Smooth muscle cell (in vitro differentiated cells): ENCODE data around the gene SMAD7. TPM values are rescaled to one million over a fixed set of nuclear protein-coding genes. Genes with fewer than 3 reads are reported as not detected.
A peak's percentile ranks its signal among the peaks of the same experiment; 100 is the strongest.

Experiments used
- DNase-seq: peaks from one replicate; lab custom pipeline; 2025; ENCODE audit not compliant: unreplicated experiment; lab: John Stamatoyannopoulos, UW
- H2AFZ ChIP-seq: fragments of 200-600 bp; sonication (generic); 2 replicates; pipeline ENCODE4 v1.6.0; 2016; ENCODE audit warnings: antibody characterized with exemption, low read depth, mild to moderate bottlenecking
- H3F3A ChIP-seq: fragments of 200-600 bp; sonication (generic); 2 replicates; pipeline ENCODE4 v1.6.0; 2017; ENCODE audit warnings: antibody characterized with exemption, low read depth
- H3K27ac ChIP-seq: fragments of 200-600 bp; sonication (generic); 2 replicates; pipeline ENCODE4 v1.5.1; 2016; ENCODE audit warnings: low read depth, mild to moderate bottlenecking
- H3K27me3 ChIP-seq: fragments of 200-600 bp; sonication (generic); 2 replicates; pipeline ENCODE4 v1.6.1; 2016; ENCODE audit warnings: low read depth, mild to moderate bottlenecking
- H3K36me3 ChIP-seq: fragments of 200-600 bp; sonication (generic); 2 replicates; pipeline ENCODE4 v1.5.1; 2016; ENCODE audit warnings: low read depth
- H3K4me1 ChIP-seq: fragments of 200-600 bp; sonication (generic); 2 replicates; pipeline ENCODE4 v1.5.1; 2016; ENCODE audit warnings: low read depth
- H3K4me2 ChIP-seq: fragments of 200-600 bp; sonication (generic); 2 replicates; pipeline ENCODE4 v1.6.0; 2016; ENCODE audit warnings: mild to moderate bottlenecking
- H3K4me3 ChIP-seq: fragments of 200-600 bp; sonication (generic); 2 replicates; pipeline ENCODE4 v1.5.1; 2016; ENCODE audit warnings: mild to moderate bottlenecking
- H3K79me2 ChIP-seq: fragments of 200-600 bp; sonication (generic); 2 replicates; pipeline ENCODE4 v1.6.0; 2016; ENCODE audit warnings: low read depth, mild to moderate bottlenecking
- H3K9ac ChIP-seq: fragments of 200-600 bp; sonication (generic); 2 replicates; pipeline ENCODE4 v1.6.0; 2016; ENCODE audit warnings: low read depth
- H3K9me3 ChIP-seq: fragments of 200-600 bp; sonication (generic); replicated peaks from 2 replicates; pipeline ENCODE4 v1.5.1; 2016; ENCODE audit warnings: low read depth
- H4K20me1 ChIP-seq: fragments of 200-600 bp; sonication (generic); 2 replicates; pipeline ENCODE4 v1.6.0; 2016; ENCODE audit warnings: low read depth
- CTCF ChIP-seq: fragments of 200-600 bp; sonication (generic); IDR thresholded peaks from 2 replicates; pipeline ENCODE4 v1.5.1; 2017; ENCODE audit warnings: borderline replicate concordance, mild to moderate bottlenecking, antibody characterized with exemption; ENCODE audit not compliant: insufficient read depth, poor library complexity, severe bottlenecking
- WGBS: methylation state at CpG from one replicate; pipeline ENCODE4 v1.1.7; 2016; ENCODE audit warnings: low lambda C conversion rate; 5-methylcytosine and 5-hydroxymethylcytosine counted together
- polyA plus RNA-seq: library from polyadenylated mRNA; unstranded; fragments of >200 nt; fragmentation: Nextera tagmentation; extraction: Ambion mirVana; gene quantifications from 2 replicates; pipeline ENCODE4 v1.2.1, GENCODE V29; 2016
- total RNA-seq: library from RNA; depleted of rRNA; stranded (reverse); fragments of >200 nt; gene quantifications from 2 replicates; pipeline ENCODE4 v1.2.3, GENCODE V29; 2014

The SMAD7 gene
- total and polyA plus RNA-seq, 2 experiments from 2014 or later = 114 to 134 TPM

GRCh38 chr18:48915626-48916425 is 34.9 kb downstream of the SMAD7 start:
- Histone ChIP-seq H2AFZ (no peak overlapping the region), H3K27me3 (no peaks in the 10 kb centered on the region), H3K27ac (peak overlapping the region; percentile 100), H3K36me3 (no peaks in the 10 kb centered on the region), H3K4me1 (peaks cover 14% of the 10 kb centered on the region), H3F3A (peaks cover 52% of the 10 kb centered on the region), H3K9ac (no peak overlapping the region), H3K4me2 (no peak overlapping the region), H3K79me2 (peaks cover 28% of the 10 kb centered on the region), H3K4me3 (no peak overlapping the region), H3K9me3 (no peaks in the 10 kb centered on the region), H4K20me1 (peaks cover 18% of the 10 kb centered on the region)
- DNase-seq = no peak
- TF ChIP-seq CTCF = no peak
- 45% methylated on average over 10 of the region's 10 CpGs for WGBS

- DNase-seq = no peak
- WGBS = 59% methylated on average over 12 of the region's 12 CpGs
Observed at GRCh38 chr18:48914581-48915251, 36.0 kb downstream of the SMAD7 start.

GRCh38 chr18:48913775-48914174 is 37.0 kb downstream of the SMAD7 start:
- no peak for TF ChIP-seq CTCF
- no peaks in the 10 kb centered on the region for H3K27me3 ChIP-seq
- H3K27ac ChIP-seq = no peak overlapping the region
- H3K4me2 ChIP-seq = no peak overlapping the region
- WGBS = 92% methylated on average over 3 of the region's 3 CpGs
- H3K4me3 ChIP-seq = no peak overlapping the region
- H3K4me1 ChIP-seq = peaks cover 5% of the 10 kb centered on the region
- H3K9ac ChIP-seq = no peak overlapping the region
- H3K79me2 ChIP-seq = peaks cover 7% of the 10 kb centered on the region
- H3K9me3 ChIP-seq = no peaks in the 10 kb centered on the region
- no peak overlapping the region for H2AFZ ChIP-seq
- DNase-seq = no peak
- H4K20me1 ChIP-seq = no peaks in the 10 kb centered on the region
- no peaks in the 10 kb centered on the region for H3K36me3 ChIP-seq
- H3F3A ChIP-seq = peaks cover 43% of the 10 kb centered on the region

More at GRCh38 chr18:48914581-48915251, 36.0 kb downstream of the SMAD7 start:
- H2AFZ ChIP-seq = no peak overlapping the region
- peaks cover 8% of the 10 kb centered on the region for H4K20me1 ChIP-seq
- no peaks in the 10 kb centered on the region for H3K9me3 ChIP-seq
- peaks cover 5% of the 10 kb centered on the region for H3K4me1 ChIP-seq
- peak overlapping the region; percentile 27 for H3K4me2 ChIP-seq
- H3K4me3 ChIP-seq = no peak overlapping the region
- H3K27ac ChIP-seq = peak overlapping the region; percentile 100
- peaks cover 52% of the 10 kb centered on the region for H3F3A ChIP-seq
- no peaks in the 10 kb centered on the region for H3K36me3 ChIP-seq
- TF ChIP-seq CTCF = no peak
- no peak overlapping the region for H3K9ac ChIP-seq
- H3K27me3 ChIP-seq = no peaks in the 10 kb centered on the region
- peaks cover 16% of the 10 kb centered on the region for H3K79me2 ChIP-seq
